Stimulated activated CD8-positive, alpha-beta memory T cell treated with anti-CD3 and anti-CD28 coated beads, Interleukin-2, amount 100 ng/mL, for 1 hour (primary cell): Measurements from ENCODE around the gene EPS15.

Experiments
- DNase-seq, 2 donors: peaks; one replicate each; pipeline ENCODE4 v3.0.0-alpha.2; 2020; ENCODE audit warnings: low read depth in 2 of 2

EPS15 gene

GRCh38 chr1:51381964-51382363, 137.1 kb downstream of the EPS15 start:
- no peak for DNase-seq

- DNase-seq: no peak
Measured at GRCh38 chr1:51380936-51381335, 138.1 kb downstream of the EPS15 start.

- no peak for DNase-seq
Measured at GRCh38 chr1:51378871-51379270, 140.2 kb downstream of the EPS15 start.

DNA sequence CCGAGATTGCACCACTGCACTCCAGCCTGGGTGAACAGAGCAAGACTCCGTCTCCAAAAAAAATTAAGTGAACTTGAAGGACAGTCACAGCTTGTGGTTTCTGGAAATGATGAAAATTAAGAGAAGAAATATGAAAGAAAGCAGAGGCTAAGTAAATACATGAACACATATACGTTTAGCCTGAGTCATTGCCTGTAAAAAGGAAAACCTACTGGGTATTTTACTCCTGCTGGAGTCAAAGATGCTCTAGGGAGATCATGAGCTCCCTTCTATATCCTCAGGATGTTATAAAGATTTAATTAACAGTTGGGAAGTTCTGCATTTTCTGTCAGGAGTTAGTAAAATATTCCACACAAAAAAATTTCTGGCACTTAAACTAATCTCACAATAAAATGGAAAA, 145.2 kb downstream of the EPS15 start:
- no peak for DNase-seq

- DNase-seq: no peak
Measured at GRCh38 chr1:51372561-51372960, 146.5 kb downstream of the EPS15 start.

GRCh38 chr1:51369171-51369570, 149.9 kb downstream of the EPS15 start:
- no peak for DNase-seq

DNA sequence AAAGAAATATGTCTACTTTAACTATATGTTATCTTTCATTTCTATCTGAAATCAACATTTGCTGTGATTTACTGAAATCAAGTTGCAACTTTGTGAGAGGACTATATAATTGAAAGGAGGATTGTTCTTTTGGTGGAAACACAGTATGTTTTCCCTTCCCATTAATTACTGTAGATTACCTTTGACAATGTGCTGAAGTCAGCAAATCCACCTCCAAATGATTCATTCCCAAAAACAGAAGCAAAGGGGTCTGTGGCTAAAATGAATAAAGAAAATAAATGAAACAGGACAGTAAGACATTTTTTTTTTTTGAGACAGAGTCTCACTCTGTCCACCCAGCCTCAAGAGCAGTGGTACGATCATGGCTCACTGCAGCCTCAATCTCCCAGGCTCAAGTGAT, 153.3 kb downstream of the EPS15 start:
- no peak for DNase-seq

GRCh38 chr1:51359879-51360278, 159.2 kb downstream of the EPS15 start:
- no peak for DNase-seq

GRCh38 chr1:51355382-51355781, 163.7 kb downstream of the EPS15 start:
- DNase-seq: no peak

- no peak for DNase-seq
Measured at GRCh38 chr1:51354416-51354815, 164.7 kb downstream of the EPS15 start.

DNA sequence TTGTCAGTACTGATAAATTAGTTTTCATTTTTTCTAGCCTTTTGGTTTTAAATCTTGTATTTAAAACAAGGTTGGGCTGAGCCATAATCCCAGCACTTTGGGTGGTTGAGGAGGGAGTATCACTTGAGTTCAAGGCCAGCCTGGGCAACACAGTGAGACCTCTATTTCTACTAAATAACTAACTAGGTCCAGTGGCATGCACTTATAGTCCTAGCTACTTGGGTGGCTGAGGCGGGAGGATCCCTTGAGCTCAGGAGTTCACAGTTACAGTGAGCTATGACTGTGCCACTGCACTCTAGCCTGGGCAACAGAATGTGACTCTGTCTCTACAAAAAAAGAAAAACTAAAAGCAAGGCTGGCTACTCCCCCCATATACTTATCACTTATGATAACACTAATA, 167.2 kb downstream of the EPS15 start:
- DNase-seq: no peak

DNA sequence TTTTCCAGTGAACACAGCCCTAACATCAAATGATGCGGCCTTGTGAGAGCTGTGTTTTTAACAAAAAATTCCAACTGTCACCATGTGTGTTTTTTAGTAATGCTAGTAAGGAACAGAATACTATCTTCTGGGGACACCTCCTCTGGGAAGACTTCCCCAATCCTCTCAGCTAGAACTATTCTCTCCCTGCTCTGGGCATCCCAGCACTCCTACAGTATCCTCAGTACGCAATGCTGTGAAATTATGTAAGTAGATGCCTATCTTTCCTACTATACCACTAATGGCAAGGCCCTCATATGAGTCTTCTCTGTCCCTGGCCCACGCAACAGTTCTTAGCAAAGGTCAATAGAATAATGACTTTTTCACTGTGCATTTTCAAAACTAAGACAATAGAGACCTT, 169.2 kb downstream of the EPS15 start:
- DNase-seq: no peak

DNA sequence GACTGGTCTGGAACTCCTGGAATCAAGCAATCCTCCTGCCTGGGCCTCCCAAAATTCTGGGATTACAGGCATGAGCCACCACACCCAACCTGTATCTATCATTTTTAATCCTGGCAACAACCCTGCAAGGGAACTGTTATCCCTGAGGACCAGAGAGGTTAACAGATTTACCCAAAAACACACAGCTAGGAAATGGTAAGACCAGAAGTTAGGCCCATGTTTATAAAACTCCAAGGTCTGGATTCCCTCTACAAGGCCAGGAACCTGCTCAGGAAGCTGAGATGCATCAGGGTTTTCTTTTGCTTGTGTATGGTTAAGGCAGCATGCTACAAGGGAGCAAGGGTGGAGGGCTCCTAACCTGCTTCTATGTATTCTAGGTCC, 170.9 kb downstream of the EPS15 start:
- DNase-seq: no peak

DNA sequence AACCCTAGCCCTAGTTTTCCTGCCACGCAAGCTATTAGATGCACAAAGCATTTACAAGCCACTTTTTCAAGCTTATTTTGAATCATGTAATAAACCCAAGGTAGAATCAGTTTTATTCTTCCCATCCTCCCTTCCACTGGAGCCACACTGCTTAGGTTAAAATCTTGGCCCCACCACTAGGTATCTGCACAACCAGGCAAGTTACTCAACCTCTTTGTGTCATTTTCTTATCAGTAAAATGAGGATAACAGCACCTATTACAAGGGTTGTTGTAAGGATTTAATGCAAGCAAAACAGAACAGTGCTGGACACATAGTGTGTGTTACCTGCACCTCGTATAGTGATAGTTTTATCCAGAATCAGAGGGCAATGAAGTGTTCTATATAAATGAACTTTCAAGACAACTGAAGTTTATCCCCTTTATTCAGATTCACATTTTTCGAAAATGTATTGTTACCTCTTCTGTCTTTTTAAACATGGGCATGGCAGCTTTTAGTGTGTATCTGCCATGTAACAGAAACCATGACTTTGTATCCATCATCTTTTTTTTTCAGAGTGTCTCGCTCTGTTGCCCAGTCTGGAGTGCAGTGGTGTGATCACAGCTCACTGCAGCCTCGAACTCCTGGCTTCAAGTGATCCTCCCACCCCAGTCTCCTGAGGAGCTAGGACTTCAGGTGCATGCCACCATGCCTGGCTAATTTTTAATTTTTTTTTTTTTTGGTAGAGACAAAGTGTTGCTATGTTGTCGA, 171.5 kb downstream of the EPS15 start:
- DNase-seq: no peak

DNA sequence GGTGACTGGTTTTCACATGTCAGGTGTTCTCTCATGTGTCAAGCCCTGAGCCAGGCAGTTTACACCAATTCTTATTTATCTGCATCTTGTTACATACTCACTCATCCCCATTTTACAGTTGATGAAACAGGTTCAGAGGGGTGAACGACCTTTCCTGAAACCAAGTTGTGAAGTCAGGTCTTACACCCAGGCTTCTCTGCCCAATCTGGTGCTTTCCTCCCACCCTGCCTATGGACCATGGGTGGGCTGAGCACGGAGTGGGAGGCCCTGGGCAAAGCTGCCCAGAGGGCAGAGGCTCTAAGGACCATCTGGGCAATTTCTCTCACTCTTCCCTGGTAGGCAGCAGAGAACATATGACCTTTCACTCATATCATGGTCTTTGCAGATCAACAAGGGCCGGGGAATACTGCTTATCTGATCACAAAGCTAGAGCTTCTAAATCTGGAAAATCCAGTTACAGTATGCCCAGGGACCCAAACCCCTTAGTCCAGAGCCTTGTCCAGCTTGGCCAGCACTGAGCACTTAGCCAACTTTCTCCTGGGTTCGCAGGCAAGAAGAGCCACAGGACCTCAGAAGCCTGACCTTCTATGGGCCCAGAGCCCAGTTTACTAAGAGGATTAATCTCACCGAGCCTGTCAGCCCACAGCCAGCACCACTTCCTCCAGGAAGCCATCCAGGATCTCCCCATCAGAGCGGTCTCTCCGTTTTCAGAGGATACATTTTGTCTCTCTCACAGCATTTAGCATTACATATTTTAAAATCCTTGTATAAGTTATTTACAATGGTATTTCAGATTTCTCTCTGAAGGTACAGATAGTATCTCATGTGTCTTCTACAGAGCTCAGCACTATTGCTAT, 172.8 kb downstream of the EPS15 start:
- DNase-seq: no peak

DNA sequence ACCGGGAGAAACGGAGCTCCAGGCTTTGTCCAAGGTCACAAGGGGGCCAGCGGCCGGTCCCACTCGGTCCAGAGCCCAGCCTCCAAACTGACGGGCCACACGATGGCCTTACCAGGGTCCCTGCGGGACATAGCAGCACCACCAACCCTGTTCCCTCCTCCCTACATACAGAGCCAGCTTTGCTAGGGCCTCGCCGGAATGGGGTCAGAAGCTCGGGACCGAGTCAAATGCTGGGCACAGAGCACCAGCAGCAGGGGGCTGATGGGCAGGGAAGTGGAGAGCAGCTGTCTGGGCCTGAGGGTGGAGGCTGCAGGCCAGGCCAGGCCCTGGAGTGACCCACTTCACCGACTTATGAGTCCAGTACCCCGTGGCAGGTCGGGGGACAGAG, 173.8 kb downstream of the EPS15 start:
- DNase-seq: no peak

DNA sequence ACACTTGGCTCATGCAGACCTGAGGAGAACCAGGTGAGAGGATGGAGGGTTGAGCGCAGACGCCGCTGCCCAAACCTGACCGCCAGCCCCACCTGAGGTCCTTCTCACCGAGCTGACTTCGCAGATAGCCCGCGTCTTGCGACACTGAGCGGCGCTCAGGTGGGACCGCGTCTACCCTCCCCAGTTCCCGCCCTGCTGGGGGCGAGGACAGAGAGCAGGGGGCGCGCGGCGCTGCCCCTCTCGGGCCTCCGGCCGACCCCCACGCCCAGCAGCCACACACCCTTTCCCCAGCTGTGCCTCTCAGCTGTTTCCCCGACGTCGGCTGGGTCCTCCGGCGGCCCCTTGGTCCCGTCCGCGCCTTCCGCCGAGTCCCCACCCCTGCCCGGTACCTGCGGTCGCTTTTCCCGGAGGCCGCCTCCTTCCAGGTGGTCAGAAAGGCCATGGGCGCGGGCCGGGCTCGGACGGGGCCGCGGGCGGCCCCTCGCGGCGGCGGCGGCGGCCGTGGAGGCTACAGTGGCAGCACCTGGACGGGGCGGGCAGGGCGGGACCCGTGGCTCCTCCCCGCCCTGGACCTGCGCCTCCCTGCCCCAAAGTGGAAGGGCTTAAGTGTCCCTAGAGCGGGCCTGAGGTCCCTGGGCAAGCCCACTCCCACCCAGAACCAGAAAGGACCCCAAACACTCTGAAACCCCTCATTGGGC, 174.3 kb downstream of the EPS15 start:
- DNase-seq: no peak

DNA sequence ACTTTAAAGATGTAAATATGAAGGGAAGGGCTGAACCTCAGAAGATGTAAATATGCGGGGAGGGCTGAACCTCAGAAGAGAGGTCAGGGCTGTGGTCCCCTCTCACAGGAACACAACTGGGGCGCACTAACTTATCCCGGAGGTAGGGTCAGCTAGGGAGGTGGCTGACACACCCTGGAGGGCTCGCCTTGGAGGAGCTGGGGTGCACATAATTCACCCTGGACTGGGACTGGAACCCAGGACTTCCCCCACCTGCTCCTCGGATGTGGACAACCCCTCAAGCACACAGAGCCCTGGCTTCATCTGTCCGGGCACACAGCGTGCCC, 174.8 kb downstream of the EPS15 start:
- DNase-seq: no peak

DNA sequence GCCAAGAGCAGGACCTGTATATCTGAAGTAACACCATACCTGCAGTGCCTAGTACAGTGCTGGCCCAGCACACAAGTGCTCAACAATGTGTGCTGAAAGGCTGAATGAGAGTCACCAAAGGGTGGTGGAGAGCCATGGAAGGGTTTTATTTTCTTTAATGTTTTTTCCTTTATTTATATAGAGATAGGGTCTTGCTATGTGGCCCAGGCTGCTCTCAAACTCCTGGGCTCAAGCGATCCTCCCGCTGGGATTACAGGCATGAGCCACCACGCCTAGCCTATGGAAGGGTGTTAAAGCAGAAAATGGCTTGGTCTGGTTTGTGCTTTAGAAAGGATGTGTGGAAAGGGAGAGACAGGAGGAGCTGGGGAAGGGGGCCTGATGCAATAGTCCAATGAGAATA, 175.4 kb downstream of the EPS15 start:
- DNase-seq: no peak

DNA sequence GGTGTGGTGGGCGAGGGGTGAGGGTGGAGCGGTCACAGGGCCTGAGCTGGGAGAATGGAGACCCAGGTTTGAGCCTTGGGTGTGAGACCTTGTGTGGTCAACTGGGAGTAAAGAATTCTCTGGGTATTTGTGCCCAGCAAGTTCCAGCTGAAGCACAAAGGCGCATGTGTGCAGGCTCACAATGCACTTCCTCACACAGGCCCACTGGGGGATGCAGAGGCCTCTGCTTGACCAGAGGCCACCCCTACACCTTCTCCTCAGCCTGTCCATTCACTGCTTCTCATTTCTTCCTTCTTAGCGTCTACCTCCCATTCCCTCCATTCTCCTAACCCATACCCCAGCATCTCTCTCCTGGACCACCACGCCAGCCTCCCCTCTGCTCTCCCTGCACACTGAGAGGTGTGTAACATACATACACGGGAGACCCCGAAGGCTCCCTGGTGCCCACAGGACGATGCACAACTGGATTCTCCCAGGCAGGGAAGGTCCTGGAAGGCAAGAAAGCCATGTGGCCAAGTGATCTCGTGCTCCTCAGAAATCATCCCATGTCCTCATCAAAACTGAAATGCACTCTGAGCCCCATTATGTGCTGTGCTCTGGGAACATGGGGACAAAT, 176.4 kb downstream of the EPS15 start:
- no peak for DNase-seq

DNA sequence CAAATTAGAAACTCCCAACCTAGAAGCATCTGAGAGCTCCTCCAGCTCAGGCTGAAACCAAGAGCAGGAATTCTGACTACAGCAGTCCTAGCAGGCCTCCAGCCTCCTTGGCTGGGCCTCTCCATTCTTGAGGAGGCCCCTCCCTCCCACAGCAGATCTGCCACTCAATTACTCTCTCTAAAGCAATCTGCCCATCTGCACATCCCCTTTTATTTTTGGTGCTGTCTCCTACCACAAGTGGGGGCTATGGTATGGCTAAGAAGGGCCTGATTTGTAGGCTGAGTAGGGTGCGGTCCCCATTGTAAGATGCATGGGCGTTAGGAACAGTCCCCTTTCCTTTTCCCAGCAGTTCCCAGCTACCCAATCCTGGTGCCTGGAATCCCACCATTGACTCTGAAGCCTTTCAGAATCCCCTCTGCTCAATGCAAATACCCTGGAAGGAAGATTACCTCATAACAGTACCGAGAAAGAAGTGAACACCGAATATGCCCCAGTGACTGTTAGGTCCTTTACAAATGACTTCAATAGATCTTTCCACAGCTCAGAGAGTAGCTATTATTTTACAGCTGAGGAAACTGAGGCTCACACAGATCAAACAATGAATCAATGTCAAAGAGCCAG, 177.1 kb downstream of the EPS15 start:
- DNase-seq: no peak

- no peak for DNase-seq
Measured at GRCh38 chr1:51340380-51340779, 178.7 kb downstream of the EPS15 start.
